A673 (cell line): Measurements from ENCODE around the gene CRYBB1. TPM values are rescaled to one million over a fixed set of nuclear protein-coding genes. Genes with fewer than 3 reads are reported as not detected.

Experiments
- BruUV-seq: library from RNA; stranded (reverse); fragments of 400-500 nt; replicated peaks from 2 replicates; lab custom pipeline; 2021; lab: Mats Ljungman, UMichigan
- CTCF ChIA-PET: fragments of 300-600 bp; sonication (Branson Sonifier 250); formaldehyde crosslinking; loops from one replicate; lab custom pipeline; 2022; ENCODE audit warnings: antibody characterized with exemption; lab: Charles Lee
- POLR2A ChIA-PET: fragments of 300-600 bp; sonication (Branson Sonifier 250); formaldehyde crosslinking; loops from one replicate; lab custom pipeline; 2022; ENCODE audit warnings: antibody characterized with exemption; ENCODE audit not compliant: low non-redundant PET; lab: Charles Lee
- DNase-seq: peaks from one replicate; pipeline ENCODE4 v3.0.0-alpha.2; 2015; ENCODE audit warnings: low spot score
- H3K27ac ChIP-seq: fragments of 200-600 bp; sonication (generic); 2 replicates; pipeline ENCODE4 v1.5.1; 2016; ENCODE audit warnings: mixed run types, low read depth, mild to moderate bottlenecking, mixed read lengths, antibody characterized with exemption, low read length; ENCODE audit not compliant: poor library complexity, severe bottlenecking
- H3K27me3 ChIP-seq: fragments of 200-600 bp; sonication (generic); replicated peaks from 2 replicates; pipeline ENCODE4 v1.6.1; 2017; ENCODE audit warnings: mixed run types, low read depth, mild to moderate bottlenecking, mixed read lengths, antibody characterized with exemption, low read length; ENCODE audit not compliant: insufficient read depth, poor library complexity
- H3K36me3 ChIP-seq: fragments of 200-600 bp; sonication (generic); 2 replicates; pipeline ENCODE4 v1.6.1; 2016; ENCODE audit warnings: mixed run types, mild to moderate bottlenecking, mixed read lengths, antibody characterized with exemption, low read length; ENCODE audit not compliant: insufficient read depth, poor library complexity, severe bottlenecking
- H3K4me1 ChIP-seq: fragments of 200-600 bp; sonication (generic); 2 replicates; pipeline ENCODE4 v1.6.1; 2017; ENCODE audit warnings: mixed run types, mild to moderate bottlenecking, mixed read lengths, antibody characterized with exemption, low read length; ENCODE audit not compliant: insufficient read depth, poor library complexity, severe bottlenecking
- H3K4me3 ChIP-seq: fragments of 200-600 bp; sonication (generic); 2 replicates; pipeline ENCODE4 v1.5.1; 2016; ENCODE audit warnings: low read depth, mixed run types, mild to moderate bottlenecking, mixed read lengths, low read length; ENCODE audit not compliant: poor library complexity, severe bottlenecking
- H3K9me3 ChIP-seq: fragments of 200-600 bp; sonication (generic); 2 replicates; pipeline ENCODE4 v1.6.1; 2016; ENCODE audit warnings: mixed run types, low read depth, mild to moderate bottlenecking, mixed read lengths, antibody characterized with exemption, low read length; ENCODE audit not compliant: poor library complexity, severe bottlenecking
- CTCF ChIP-seq: fragments of 300-800, 200-600 bp; sonication (generic); conservative IDR thresholded peaks from 2 replicates; pipeline ENCODE4 v1.5.1; 2017; ENCODE audit warnings: low read depth, mild to moderate bottlenecking, antibody characterized with exemption, low read length, moderate library complexity, mixed read lengths
- EZH2 ChIP-seq: fragments of 200-600 bp; sonication (generic); IDR thresholded peaks from 2 replicates; pipeline ENCODE4 v1.6.1; 2017; ENCODE audit warnings: borderline replicate concordance, low read depth, mild to moderate bottlenecking, mixed read lengths, antibody characterized with exemption, low read length; ENCODE audit not compliant: poor library complexity, severe bottlenecking
- intact Hi-C: fragments of 100-400 bp; cut with micrococcal nuclease; formaldehyde crosslinking; loops from one replicate; pipeline ENCODE4 v1.10.0; 2022; ENCODE audit not compliant: unreplicated experiment
- total RNA-seq: library from RNA; stranded (reverse); gene quantifications from 2 replicates; pipeline ENCODE4 v1.2.3, GENCODE V29; 2021

Gene CRYBB1
- total RNA-seq, 1 experiment from 2014 or later, result not detected

GRCh38 chr22:26648528-26649388, 30.9 kb upstream of the CRYBB1 start:
- intact Hi-C loops, result no loop called here
- no peaks in the 10 kb centered on the region for H3K36me3 ChIP-seq
- no peak overlapping the region for H3K4me3 ChIP-seq
- no peak overlapping the region for H3K27ac ChIP-seq
- ChIA-PET POLR2A (no interaction called here), CTCF (no interaction called here)
- DNase-seq, result no peak
- no peaks in the 10 kb centered on the region for H3K27me3 ChIP-seq
- H3K9me3 ChIP-seq, result no peaks in the 10 kb centered on the region
- BruUV-seq, result no TSS peak
- TF ChIP-seq EZH2 (no peak), CTCF (no peak)
- H3K4me1 ChIP-seq, result peaks cover 17% of the 10 kb centered on the region

- BruUV-seq, result no TSS peak
- no peaks in the 10 kb centered on the region for H3K27me3 ChIP-seq
- no peak overlapping the region for H3K4me3 ChIP-seq
- intact Hi-C loops, result no loop called here
- ChIA-PET POLR2A (no interaction called here), CTCF (no interaction called here)
- no peak for DNase-seq
- H3K4me1 ChIP-seq, result peaks cover 23% of the 10 kb centered on the region
- no peak overlapping the region for H3K27ac ChIP-seq
- no peaks in the 10 kb centered on the region for H3K9me3 ChIP-seq
- no peaks in the 10 kb centered on the region for H3K36me3 ChIP-seq
- TF ChIP-seq CTCF (no peak), EZH2 (no peak)
Observed at GRCh38 chr22:26648011-26648497, 30.2 kb upstream of the CRYBB1 start.

GRCh38 chr22:26646158-26646557, 28.3 kb upstream of the CRYBB1 start:
- no peak for DNase-seq
- intact Hi-C loops, result no loop called here
- H3K4me1 ChIP-seq, result peaks cover 34% of the 10 kb centered on the region
- no peak for TF ChIP-seq CTCF
- no peak for TF ChIP-seq EZH2
- H3K27ac ChIP-seq, result no peak overlapping the region
- no peak overlapping the region for H3K4me3 ChIP-seq
- no TSS peak for BruUV-seq
- H3K27me3 ChIP-seq, result no peaks in the 10 kb centered on the region
- CTCF ChIA-PET, result no interaction called here
- no peaks in the 10 kb centered on the region for H3K36me3 ChIP-seq
- POLR2A ChIA-PET, result no interaction called here
- H3K9me3 ChIP-seq, result no peaks in the 10 kb centered on the region
